PC-9 (cell line): Measurements from ENCODE around the gene MDP1. TPM values are rescaled to one million over a fixed set of nuclear protein-coding genes. Genes with fewer than 3 reads are reported as not detected.

Experiments used
- BruUV-seq: library from RNA; stranded (reverse); fragments of 400-500 nt; replicated peaks from 2 replicates; lab custom pipeline; 2021; lab: Mats Ljungman, UMichigan
- CTCF ChIA-PET: fragments of 300-600 bp; sonication (Branson Sonifier 250); formaldehyde crosslinking; loops from one replicate; lab custom pipeline; 2022; ENCODE audit warnings: antibody characterized with exemption; lab: Charles Lee
- POLR2A ChIA-PET: fragments of 300-600 bp; sonication (Branson Sonifier 250); formaldehyde crosslinking; loops from one replicate; lab custom pipeline; 2022; ENCODE audit warnings: antibody characterized with exemption; ENCODE audit not compliant: unreplicated experiment; lab: Charles Lee
- DNase-seq, 2 experiments: peaks; one replicate each; pipeline versions ENCODE4 v3.0.0 to v3.0.0-alpha.2; 2015 to 2022; ENCODE audit warnings: mixed read lengths in 1 of 2
- H2AFZ ChIP-seq: fragments of 200-600 bp; sonication (generic); 2 replicates; pipeline ENCODE4 v1.8.1; 2017; ENCODE audit warnings: antibody characterized with exemption
- H3F3A ChIP-seq: fragments of 200-600 bp; sonication (generic); 2 replicates; pipeline ENCODE4 v1.8.1; 2017; ENCODE audit warnings: antibody characterized with exemption, mild to moderate bottlenecking, low read depth; ENCODE audit not compliant: insufficient read depth
- H3K27ac ChIP-seq: fragments of 200-600 bp; sonication (generic); 2 replicates; pipeline ENCODE4 v1.6.1; 2016; ENCODE audit warnings: mixed run types
- H3K27me3 ChIP-seq: fragments of 200-600 bp; sonication (generic); 2 replicates; pipeline ENCODE4 v1.6.1; 2016; ENCODE audit warnings: low read depth, mixed run types; ENCODE audit not compliant: insufficient read depth
- H3K36me3 ChIP-seq: fragments of 200-600 bp; sonication (generic); 2 replicates; pipeline ENCODE4 v1.6.1; 2016; ENCODE audit warnings: low read depth, mixed run types
- H3K4me1 ChIP-seq: fragments of 200-600 bp; sonication (generic); replicated peaks from 2 replicates; pipeline ENCODE4 v1.6.1; 2016; ENCODE audit warnings: mixed run types; ENCODE audit not compliant: insufficient read depth
- H3K4me2 ChIP-seq: fragments of 200-600 bp; sonication (generic); 2 replicates; pipeline ENCODE4 v1.6.1; 2017; ENCODE audit warnings: mixed run types
- H3K4me3 ChIP-seq: fragments of 200-600 bp; sonication (generic); 2 replicates; pipeline ENCODE4 v1.6.1; 2016; ENCODE audit warnings: mixed run types
- H3K79me2 ChIP-seq: fragments of 200-600 bp; sonication (generic); 2 replicates; pipeline ENCODE4 v1.6.1; 2017; ENCODE audit warnings: low read depth, mixed run types
- H3K9me2 ChIP-seq: fragments of 200-600 bp; sonication (generic); 2 replicates; pipeline ENCODE4 v1.8.1; 2017; ENCODE audit warnings: mild to moderate bottlenecking; ENCODE audit not compliant: insufficient read depth
- H3K9me3 ChIP-seq: fragments of 200-600 bp; sonication (generic); 2 replicates; pipeline ENCODE4 v1.8.1; 2016; ENCODE audit warnings: low read depth; ENCODE audit not compliant: insufficient read depth
- H4K20me1 ChIP-seq: fragments of 200-600 bp; sonication (generic); 2 replicates; pipeline ENCODE4 v1.8.1; 2017; ENCODE audit not compliant: insufficient read depth
- EZH2 ChIP-seq: fragments of 200-600 bp; sonication (generic); IDR thresholded peaks from 2 replicates; pipeline ENCODE4 v1.8.0; 2017; ENCODE audit warnings: antibody characterized with exemption, low read depth
- intact Hi-C: fragments of 100-400 bp; cut with micrococcal nuclease; formaldehyde crosslinking; loops from one replicate; pipeline ENCODE4 v1.10.0; 2022; ENCODE audit not compliant: unreplicated experiment
- total RNA-seq: library from RNA; stranded (reverse); gene quantifications from 2 replicates; pipeline ENCODE4 v1.2.3, GENCODE V29; 2021
- TF ChIP-seq, protein P1 (sequence below): fragments of 200-600 bp; sonication (generic); conservative IDR thresholded peaks from 2 replicates; pipeline ENCODE4 v1.6.1; 2017; ENCODE audit warnings: mixed run types, antibody characterized with exemption, mild to moderate bottlenecking, moderate library complexity

MDP1 gene
- total RNA-seq, 1 experiment from 2014 or later, result 8.7 TPM

GRCh38 chr14:24185026-24185425 is 30.8 kb downstream of the MDP1 start:
- Histone ChIP-seq H3F3A (peaks cover 3% of the 10 kb centered on the region; the same call in 1 of the 2 replicates), H3K36me3 (no peaks in the 10 kb centered on the region), H3K4me3 (no peak overlapping the region), H4K20me1 (no peaks in the 10 kb centered on the region), H2AFZ (no peak overlapping the region), H3K27me3 (no peaks in the 10 kb centered on the region), H3K79me2 (peaks cover 13% of the 10 kb centered on the region), H3K4me1 (peaks cover 11% of the 10 kb centered on the region), H3K27ac (no peak overlapping the region), H3K4me2 (no peak overlapping the region), H3K9me2 (no peaks in the 10 kb centered on the region), H3K9me3 (no peaks in the 10 kb centered on the region)
- ChIA-PET CTCF (no interaction called here), POLR2A (no interaction called here)
- no peak for DNase-seq
- TF ChIP-seq, protein P1, sequence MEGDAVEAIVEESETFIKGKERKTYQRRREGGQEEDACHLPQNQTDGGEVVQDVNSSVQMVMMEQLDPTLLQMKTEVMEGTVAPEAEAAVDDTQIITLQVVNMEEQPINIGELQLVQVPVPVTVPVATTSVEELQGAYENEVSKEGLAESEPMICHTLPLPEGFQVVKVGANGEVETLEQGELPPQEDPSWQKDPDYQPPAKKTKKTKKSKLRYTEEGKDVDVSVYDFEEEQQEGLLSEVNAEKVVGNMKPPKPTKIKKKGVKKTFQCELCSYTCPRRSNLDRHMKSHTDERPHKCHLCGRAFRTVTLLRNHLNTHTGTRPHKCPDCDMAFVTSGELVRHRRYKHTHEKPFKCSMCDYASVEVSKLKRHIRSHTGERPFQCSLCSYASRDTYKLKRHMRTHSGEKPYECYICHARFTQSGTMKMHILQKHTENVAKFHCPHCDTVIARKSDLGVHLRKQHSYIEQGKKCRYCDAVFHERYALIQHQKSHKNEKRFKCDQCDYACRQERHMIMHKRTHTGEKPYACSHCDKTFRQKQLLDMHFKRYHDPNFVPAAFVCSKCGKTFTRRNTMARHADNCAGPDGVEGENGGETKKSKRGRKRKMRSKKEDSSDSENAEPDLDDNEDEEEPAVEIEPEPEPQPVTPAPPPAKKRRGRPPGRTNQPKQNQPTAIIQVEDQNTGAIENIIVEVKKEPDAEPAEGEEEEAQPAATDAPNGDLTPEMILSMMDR, result no peak
- TF ChIP-seq EZH2, result no peak
- intact Hi-C loops, result no loop called here
- no TSS peak for BruUV-seq

DNA sequence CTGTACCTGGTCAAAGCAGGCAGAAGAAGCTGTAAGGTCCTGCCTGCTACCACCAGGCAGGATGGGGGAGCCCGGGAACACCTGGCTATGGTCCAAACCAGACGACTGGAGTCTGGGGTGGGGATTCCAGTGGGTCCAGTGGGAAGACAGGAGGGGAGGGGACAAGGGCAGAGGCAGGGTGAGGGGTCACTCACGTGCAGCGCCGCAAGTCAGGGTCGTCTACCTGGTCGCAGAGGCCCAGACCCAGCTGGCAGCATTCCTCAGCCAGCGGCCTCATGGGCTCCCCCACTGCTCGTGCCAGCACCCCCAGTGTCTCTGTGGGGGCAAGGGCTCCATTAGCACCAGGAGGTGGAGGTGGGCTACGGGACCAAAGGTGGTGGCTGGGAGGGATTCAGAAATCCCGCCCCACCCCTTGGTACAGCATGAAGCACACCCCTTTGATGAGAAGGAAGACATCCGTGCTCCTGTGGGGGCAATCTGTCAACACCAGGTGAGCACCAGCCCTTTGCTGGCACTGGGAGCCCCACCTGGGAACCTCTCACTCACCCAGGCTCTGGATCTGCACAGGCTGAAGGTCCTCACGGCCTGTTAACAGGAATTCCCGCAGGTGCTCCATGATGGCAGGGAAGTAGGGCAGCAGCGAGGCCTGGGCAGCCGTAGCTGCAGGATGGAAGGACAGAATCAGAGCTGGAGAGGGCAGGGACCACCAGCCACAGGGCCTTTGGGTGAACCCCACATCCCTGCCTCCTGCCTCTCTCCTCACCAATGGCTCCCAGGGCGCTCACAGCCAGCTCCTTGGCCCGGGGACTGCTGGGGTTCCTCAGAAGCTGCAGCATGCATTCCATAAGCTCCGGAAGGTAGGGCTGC is 31.5 kb downstream of the MDP1 start:
- Histone ChIP-seq H3K79me2 (peaks cover 13% of the 10 kb centered on the region), H3K27ac (no peak overlapping the region), H3F3A (peaks cover 3% of the 10 kb centered on the region; the same call in 1 of the 2 replicates), H3K36me3 (no peaks in the 10 kb centered on the region), H2AFZ (no peak overlapping the region), H3K4me3 (no peak overlapping the region), H4K20me1 (no peaks in the 10 kb centered on the region), H3K9me2 (no peaks in the 10 kb centered on the region), H3K4me1 (peaks cover 10% of the 10 kb centered on the region), H3K9me3 (no peaks in the 10 kb centered on the region), H3K4me2 (no peak overlapping the region), H3K27me3 (no peaks in the 10 kb centered on the region)
- TF ChIP-seq EZH2, result no peak
- TF ChIP-seq, protein P1, result no peak
- CTCF ChIA-PET, result no interaction called here
- POLR2A ChIA-PET, result no interaction called here
- intact Hi-C loops, result no loop called here
- no peak for DNase-seq
- no TSS peak for BruUV-seq

- no peaks in the 10 kb centered on the region for H3K9me3 ChIP-seq
- H3K4me2 ChIP-seq, result no peak overlapping the region
- BruUV-seq, result no TSS peak
- H2AFZ ChIP-seq, result no peak overlapping the region
- no peak overlapping the region for H3K4me3 ChIP-seq
- CTCF ChIA-PET, result no interaction called here
- H3K9me2 ChIP-seq, result no peaks in the 10 kb centered on the region
- peaks cover 13% of the 10 kb centered on the region for H3K79me2 ChIP-seq
- no peaks in the 10 kb centered on the region for H3F3A ChIP-seq
- DNase-seq, result no peak
- H3K27ac ChIP-seq, result no peak overlapping the region
- H3K36me3 ChIP-seq, result no peaks in the 10 kb centered on the region
- no peak for TF ChIP-seq EZH2
- TF ChIP-seq, protein P1, result no peak
- peaks cover 6% of the 10 kb centered on the region for H3K4me1 ChIP-seq
- no peaks in the 10 kb centered on the region; the same call in 1 of the 2 replicates for H4K20me1 ChIP-seq
- H3K27me3 ChIP-seq, result no peaks in the 10 kb centered on the region
- POLR2A ChIA-PET, result interaction anchor here (0.8 kb wide), 1 partner anchor 33 kb away, joined by 4 read pairs; no protein-coding TSS in a partner anchor
- intact Hi-C loops, result no loop called here
These were observed 32.8 kb downstream of the MDP1 start for GRCh38 chr14:24183014-24183481.
